Measurements from ENCODE around the gene GYG1.

GRCh38 chr3:149011676-149012075 is 20.3 kb downstream of the GYG1 start:
- TF ChIP-seq POLR2AphosphoS5 (IDR thresholded peaks at IDR 0.05) (no peak), RAD21 (conservative IDR thresholded peaks at IDR 0.05) (no peak), EZH2 (IDR thresholded peaks at IDR 0.05; ENCODE audit: borderline replicate concordance, insufficient read depth, low read length, poor library complexity, severe bottlenecking) (no peak), CTCF (IDR thresholded peaks at IDR 0.05; ENCODE audit: poor library complexity, severe bottlenecking) (no peak)

All from neural cell (in vitro differentiated cells).